Activated naive CD4-positive, alpha-beta T cell treated with anti-CD3 and anti-CD28 coated beads, Interleukin-2, amount 50 U/mL, for 24 hours (primary cell): ENCODE data around the gene UNC13B.
A peak's percentile ranks its signal among the peaks of the same experiment; 100 is the strongest.
"Not testable (repeated sequence)": the region's sequence is repeated elsewhere in the genome, so short reads cannot be mapped to it uniquely, and the experiment has no call there.

Experiments used
- H3K27ac Mint-ChIP-seq: one replicate; pipeline ENCODE4 v1.8.0; 2021; ENCODE audit warnings: mild to moderate bottlenecking, mixed read lengths
- H3K27me3 Mint-ChIP-seq: one replicate; pipeline ENCODE4 v1.8.0; 2021; ENCODE audit warnings: mixed read lengths
- H3K36me3 Mint-ChIP-seq: one replicate; pipeline ENCODE4 v1.8.0; 2021; ENCODE audit warnings: mixed read lengths
- H3K4me1 Mint-ChIP-seq: one replicate; pipeline ENCODE4 v1.8.0; 2021; ENCODE audit warnings: mixed read lengths
- H3K4me3 Mint-ChIP-seq: one replicate; pipeline ENCODE4 v1.8.0; 2021; ENCODE audit warnings: mild to moderate bottlenecking, mixed read lengths
- H3K9me3 Mint-ChIP-seq: one replicate; pipeline ENCODE4 v1.8.0; 2021; ENCODE audit warnings: mixed read lengths

Gene UNC13B

DNA sequence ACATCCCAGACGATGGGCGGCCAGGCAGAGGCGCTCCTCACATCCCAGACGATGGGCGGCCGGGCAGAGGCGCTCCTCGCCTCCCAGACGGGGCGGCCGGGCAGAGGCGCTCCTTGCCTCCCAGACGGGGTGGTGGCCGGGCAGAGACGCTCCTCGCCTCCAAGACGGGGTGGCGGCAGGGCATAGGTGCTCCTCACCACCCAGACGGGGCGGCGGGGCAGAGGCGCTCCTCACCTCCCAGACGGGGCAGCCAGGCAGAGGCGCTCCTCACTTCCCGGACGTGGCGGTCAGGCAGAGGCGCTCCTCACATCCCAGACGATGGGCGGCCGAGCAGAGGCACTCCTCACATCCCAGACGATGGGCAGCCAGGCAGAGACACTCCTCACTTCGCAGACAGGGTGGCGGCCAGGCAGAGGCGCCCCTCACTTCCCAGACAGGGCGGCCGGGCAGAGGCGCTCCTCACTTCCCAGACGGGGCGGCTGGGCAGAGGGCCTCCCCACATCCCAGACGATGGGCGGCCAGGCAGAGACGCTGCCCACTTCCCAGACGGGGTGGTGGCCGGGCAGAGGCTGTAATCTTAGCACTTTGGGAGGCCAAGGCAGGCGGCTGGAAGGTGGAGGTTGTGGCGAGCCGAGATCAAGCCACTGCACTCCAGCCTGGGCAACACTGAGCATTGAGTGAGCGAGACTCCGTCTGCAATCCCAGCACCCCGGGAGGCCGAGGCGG is 22.1 kb downstream of the UNC13B start:
- not testable (repeated sequence) for H3K4me1 Mint-ChIP-seq, H3K27ac Mint-ChIP-seq, H3K9me3 Mint-ChIP-seq

DNA sequence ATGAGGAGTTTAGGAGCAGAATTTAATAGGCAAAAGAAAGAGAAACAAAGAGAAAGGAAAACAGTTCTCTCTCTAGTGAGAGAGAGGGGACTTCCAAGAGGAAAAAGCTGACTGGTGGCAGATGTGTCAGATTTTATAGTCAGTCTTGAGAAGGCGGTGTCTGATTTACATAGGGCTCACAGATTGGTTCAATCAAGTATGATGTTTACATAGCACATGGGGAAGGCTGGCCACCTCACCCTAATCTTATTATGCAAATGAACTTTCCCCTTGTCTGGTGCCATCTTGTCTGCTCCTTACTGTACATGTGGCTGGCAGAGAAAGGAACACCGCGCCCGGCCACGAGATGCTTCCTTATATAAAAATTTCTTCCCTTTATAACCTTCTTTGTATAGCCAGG is 24.7 kb downstream of the UNC13B start:
- no peaks in the 10 kb centered on the region for H3K4me1 Mint-ChIP-seq
- peaks cover 2% of the 10 kb centered on the region for H3K27me3 Mint-ChIP-seq
- peaks cover 2% of the 10 kb centered on the region for H3K9me3 Mint-ChIP-seq
- H3K4me3 Mint-ChIP-seq = no peak overlapping the region
- peaks cover 3% of the 10 kb centered on the region for H3K36me3 Mint-ChIP-seq
- H3K27ac Mint-ChIP-seq = no peak overlapping the region

More for the DNA sequence above, 22.1 kb downstream of the UNC13B start:
- H3K4me3 Mint-ChIP-seq, H3K36me3 Mint-ChIP-seq, H3K27me3 Mint-ChIP-seq: not testable (repeated sequence)

DNA sequence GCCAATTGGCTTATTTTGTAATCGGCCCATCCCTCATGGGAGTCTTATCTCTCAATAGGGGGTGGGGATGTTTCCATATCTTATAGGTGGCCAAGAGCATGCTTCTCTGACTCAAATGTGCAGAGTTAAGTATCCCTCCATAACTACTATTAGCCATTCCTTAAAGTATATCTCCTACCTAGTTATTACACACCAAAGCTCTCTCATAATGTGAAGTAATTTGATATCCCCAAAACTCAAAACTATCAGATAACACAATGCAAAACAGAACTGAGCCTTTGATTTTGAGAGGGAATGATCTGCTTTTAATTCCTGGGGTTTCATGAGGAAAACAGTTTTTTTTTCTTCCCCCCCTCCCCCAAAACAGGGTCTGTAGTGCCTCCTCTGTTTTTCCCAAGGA is 28.4 kb downstream of the UNC13B start:
- H3K36me3 Mint-ChIP-seq = peaks cover 11% of the 10 kb centered on the region
- H3K9me3 Mint-ChIP-seq = peaks cover 6% of the 10 kb centered on the region
- no peaks in the 10 kb centered on the region for H3K4me1 Mint-ChIP-seq
- no peak overlapping the region for H3K27ac Mint-ChIP-seq
- peaks cover 3% of the 10 kb centered on the region for H3K27me3 Mint-ChIP-seq
- no peak overlapping the region for H3K4me3 Mint-ChIP-seq

DNA sequence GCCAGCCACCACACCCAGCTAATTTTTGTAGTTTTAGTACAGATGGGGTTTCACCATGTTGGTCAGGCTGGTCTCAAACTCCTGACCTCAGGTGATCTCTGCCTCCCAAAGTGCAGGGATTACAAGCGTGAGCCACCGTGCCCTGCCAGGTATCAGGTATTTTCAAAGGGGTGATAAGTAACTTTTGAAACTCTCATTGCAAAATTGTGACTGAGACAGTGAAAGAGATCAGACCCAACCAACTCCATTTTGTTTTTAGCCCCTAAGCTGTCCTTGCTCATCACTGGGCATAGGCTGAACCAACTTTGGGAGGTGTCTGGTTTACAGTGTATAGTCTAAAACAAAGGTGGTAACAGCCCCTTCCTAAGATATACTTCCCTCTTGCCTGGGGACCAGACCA is 29.3 kb downstream of the UNC13B start:
- no peaks in the 10 kb centered on the region for H3K4me1 Mint-ChIP-seq
- H3K4me3 Mint-ChIP-seq = no peak overlapping the region
- H3K9me3 Mint-ChIP-seq = peaks cover 6% of the 10 kb centered on the region
- H3K27me3 Mint-ChIP-seq = peaks cover 3% of the 10 kb centered on the region
- H3K27ac Mint-ChIP-seq = no peak overlapping the region
- peaks cover 11% of the 10 kb centered on the region for H3K36me3 Mint-ChIP-seq

DNA sequence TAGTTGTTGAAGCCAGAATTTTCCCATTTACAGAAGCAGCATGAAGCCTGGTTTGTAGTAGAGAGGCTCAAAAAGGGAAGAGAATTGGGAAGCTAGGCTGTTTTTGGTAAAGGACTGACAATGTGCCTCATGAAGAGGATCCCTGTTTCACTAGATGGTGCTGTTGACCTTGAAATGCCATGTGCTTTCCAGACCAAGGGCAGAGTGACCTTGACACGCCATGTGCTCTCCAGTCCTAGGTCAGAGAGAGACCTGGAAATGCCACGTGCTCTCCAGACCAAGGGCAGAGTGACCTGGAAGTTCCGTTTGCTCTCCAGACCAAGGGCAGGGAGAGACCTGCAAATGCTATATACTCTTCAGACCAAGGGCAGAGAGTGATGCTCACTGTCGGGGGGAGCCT is 32.0 kb downstream of the UNC13B start:
- Mint-ChIP-seq H3K27ac (no peak overlapping the region), H3K9me3 (peaks cover 6% of the 10 kb centered on the region), H3K4me3 (no peak overlapping the region), H3K4me1 (no peaks in the 10 kb centered on the region), H3K27me3 (peaks cover 3% of the 10 kb centered on the region), H3K36me3 (peaks cover 11% of the 10 kb centered on the region)

DNA sequence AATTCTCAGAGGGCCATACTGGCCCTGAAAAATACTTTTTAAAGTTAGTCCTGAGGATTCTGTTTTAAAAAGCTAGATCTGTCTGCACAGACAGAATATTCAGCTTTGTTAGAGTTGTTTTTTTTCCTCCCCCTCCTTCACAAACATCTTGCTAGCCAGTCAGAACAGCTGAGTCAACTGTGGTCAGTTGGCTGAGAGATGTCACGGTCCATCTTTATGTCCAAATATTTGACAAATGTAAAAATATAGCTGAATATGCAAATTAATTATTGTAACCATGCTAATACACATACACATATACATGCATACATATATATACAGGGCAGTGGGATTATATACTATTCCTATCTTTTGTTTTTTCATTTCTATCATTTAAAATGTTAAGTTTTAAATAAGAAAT is 33.9 kb downstream of the UNC13B start:
- H3K36me3 Mint-ChIP-seq = peaks cover 11% of the 10 kb centered on the region
- H3K4me1 Mint-ChIP-seq = no peaks in the 10 kb centered on the region
- H3K9me3 Mint-ChIP-seq = peaks cover 6% of the 10 kb centered on the region
- H3K27ac Mint-ChIP-seq = no peak overlapping the region
- H3K27me3 Mint-ChIP-seq = peaks cover 3% of the 10 kb centered on the region
- H3K4me3 Mint-ChIP-seq = no peak overlapping the region

DNA sequence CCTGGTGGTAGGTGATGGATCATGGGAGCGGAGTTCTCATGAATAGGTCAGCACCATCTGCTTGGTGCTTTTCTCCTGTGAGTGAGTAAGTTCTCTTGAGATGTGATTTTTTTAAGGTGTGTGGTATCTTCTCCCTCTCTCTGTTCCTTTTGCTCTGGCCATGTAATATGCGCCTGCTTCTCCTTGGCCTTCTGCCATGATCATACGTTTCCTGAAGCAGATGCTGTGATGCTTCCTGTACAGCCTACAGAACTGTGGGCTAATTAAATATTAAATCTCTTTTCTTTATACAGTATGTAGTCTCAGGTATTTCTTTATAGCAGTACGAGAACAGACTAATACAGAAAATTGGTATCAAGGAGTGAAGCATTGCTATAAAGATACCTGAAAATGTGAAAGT is 36.4 kb downstream of the UNC13B start:
- no peak overlapping the region for H3K27ac Mint-ChIP-seq
- H3K27me3 Mint-ChIP-seq = peaks cover 7% of the 10 kb centered on the region
- H3K9me3 Mint-ChIP-seq = peaks cover 7% of the 10 kb centered on the region
- peaks cover 4% of the 10 kb centered on the region for H3K36me3 Mint-ChIP-seq
- no peaks in the 10 kb centered on the region for H3K4me1 Mint-ChIP-seq
- no peak overlapping the region for H3K4me3 Mint-ChIP-seq

DNA sequence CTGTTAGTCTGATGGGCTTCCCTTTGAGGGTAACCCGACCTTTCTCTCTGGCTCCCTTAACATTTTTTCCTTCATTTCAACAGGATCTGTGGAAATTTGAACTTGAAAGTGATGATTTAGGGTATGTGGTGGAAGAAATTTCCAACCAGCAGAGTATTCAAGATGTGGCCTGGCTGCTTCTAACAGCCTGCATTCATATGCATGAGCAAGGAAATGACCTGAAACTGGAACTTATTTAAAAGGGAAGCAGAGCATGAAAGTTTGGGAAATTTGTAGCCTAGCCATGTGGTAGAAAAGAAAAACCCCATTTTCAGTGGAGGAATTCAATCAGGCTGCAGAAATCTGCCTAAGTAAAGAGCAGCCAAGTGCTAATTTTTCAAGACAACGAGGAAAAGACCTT is 41.7 kb downstream of the UNC13B start:
- Mint-ChIP-seq H3K9me3 (peaks cover 7% of the 10 kb centered on the region), H3K27ac (no peak overlapping the region)

DNA sequence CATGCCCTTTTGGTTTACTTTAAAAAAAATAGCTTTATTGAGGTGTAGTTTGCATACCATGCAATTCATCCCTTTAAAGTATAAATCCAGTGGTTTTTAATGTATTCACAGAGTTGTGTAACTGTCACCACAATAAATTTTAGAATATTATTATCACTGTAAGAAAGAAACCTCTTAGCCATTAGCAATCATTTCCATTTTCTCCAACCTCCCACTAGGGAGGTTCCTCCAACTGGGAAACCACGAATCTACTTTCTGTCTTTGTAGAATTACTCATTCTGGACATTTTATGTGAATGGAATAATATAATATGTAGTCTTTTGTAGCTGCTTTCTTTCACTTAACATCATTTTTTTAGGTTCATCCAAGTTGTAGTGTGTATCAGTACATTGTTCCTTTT is 43.5 kb downstream of the UNC13B start:
- H3K36me3 Mint-ChIP-seq = peaks cover 7% of the 10 kb centered on the region
- peaks cover 8% of the 10 kb centered on the region for H3K27me3 Mint-ChIP-seq
- H3K27ac Mint-ChIP-seq = no peak overlapping the region
- H3K4me3 Mint-ChIP-seq = no peak overlapping the region
- H3K9me3 Mint-ChIP-seq = peaks cover 7% of the 10 kb centered on the region
- no peaks in the 10 kb centered on the region for H3K4me1 Mint-ChIP-seq

More for the DNA sequence above, 41.7 kb downstream of the UNC13B start:
- Mint-ChIP-seq H3K36me3 (peaks cover 7% of the 10 kb centered on the region), H3K4me3 (no peak overlapping the region), H3K27me3 (peaks cover 8% of the 10 kb centered on the region), H3K4me1 (no peaks in the 10 kb centered on the region)

DNA sequence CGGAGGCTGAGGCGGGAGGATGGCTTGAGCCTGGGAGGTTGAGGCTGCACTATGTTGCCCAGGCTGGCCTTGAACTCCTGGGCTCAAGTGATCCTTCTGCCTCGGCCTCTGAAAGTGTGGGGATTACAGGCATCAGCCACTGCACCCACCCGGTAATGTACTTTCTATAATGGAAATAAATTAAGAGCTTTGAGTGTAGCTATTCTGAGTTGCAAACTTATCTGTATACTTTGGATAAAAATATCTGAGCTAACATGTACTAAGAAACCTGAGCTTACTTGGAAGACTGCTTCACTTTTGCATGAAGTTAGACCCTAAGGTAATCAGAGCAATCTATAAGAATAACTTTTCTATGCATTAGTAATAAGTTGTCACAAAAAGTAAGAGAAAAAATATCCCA is 50.0 kb downstream of the UNC13B start:
- H3K36me3 Mint-ChIP-seq = no peaks in the 10 kb centered on the region
- no peaks in the 10 kb centered on the region for H3K27me3 Mint-ChIP-seq
- no peaks in the 10 kb centered on the region for H3K4me1 Mint-ChIP-seq
- no peak overlapping the region for H3K4me3 Mint-ChIP-seq
- H3K27ac Mint-ChIP-seq = no peak overlapping the region
- no peaks in the 10 kb centered on the region for H3K9me3 Mint-ChIP-seq

DNA sequence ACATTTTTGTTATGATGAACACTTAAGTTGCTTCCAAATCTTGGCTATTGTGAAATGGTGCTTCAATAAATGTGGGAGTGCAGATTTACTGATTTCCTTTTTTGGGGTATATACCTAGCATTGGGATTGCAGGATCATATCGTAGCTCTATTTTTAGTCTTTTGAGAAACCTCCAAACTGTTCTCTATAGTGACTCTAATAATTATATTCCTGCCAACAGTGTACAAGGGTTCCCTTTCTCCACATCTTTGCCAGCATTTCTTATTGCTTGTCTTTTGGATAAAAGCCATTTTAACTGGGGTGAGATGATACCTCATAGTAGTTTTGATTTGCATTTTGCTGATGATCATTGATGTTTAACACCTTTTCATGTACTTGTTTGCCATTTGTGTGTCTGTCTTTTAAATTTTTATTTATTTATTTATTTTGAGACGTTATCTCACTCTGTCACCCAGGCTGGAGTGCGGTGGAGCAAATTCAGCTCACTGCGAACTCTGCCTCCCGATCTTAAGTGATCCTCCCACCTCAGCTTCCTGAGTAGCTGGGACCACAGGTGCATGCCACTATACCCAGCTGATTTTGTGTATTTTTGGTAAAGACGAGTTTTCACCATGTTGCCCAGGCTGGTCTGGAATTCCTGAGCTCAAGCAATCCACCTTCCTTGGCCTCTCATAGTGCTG is 59.0 kb downstream of the UNC13B start:
- peaks cover 2% of the 10 kb centered on the region for H3K27me3 Mint-ChIP-seq
- no peaks in the 10 kb centered on the region for H3K4me1 Mint-ChIP-seq
- H3K4me3 Mint-ChIP-seq = no peak overlapping the region
- peaks cover 18% of the 10 kb centered on the region for H3K9me3 Mint-ChIP-seq
- no peaks in the 10 kb centered on the region for H3K36me3 Mint-ChIP-seq
- H3K27ac Mint-ChIP-seq = no peak overlapping the region

DNA sequence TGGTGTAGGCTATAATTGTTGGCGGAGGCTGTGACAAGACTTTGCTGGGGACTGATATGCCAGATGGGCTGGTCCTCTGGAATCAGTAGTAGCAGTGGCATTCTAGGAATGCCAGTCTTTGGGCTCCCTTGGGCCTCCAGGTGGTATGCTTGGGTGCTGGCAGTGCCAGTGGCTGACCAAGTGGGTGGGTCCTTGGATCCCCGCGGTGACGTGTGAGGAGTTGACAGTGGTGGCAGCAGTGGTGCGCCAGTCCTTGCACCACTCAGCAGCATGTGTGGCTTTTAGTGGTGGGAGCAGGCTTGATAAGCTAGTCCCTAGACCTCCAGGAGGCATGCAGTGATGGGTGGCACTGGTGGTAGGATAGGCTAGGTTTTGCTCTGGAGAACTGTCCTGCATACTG is 63.9 kb downstream of the UNC13B start:
- Mint-ChIP-seq H3K27me3 (peaks cover 2% of the 10 kb centered on the region), H3K4me3 (no peak overlapping the region), H3K4me1 (no peaks in the 10 kb centered on the region), H3K9me3 (peaks cover 18% of the 10 kb centered on the region), H3K36me3 (no peaks in the 10 kb centered on the region), H3K27ac (peak overlapping the region; percentile 1)

DNA sequence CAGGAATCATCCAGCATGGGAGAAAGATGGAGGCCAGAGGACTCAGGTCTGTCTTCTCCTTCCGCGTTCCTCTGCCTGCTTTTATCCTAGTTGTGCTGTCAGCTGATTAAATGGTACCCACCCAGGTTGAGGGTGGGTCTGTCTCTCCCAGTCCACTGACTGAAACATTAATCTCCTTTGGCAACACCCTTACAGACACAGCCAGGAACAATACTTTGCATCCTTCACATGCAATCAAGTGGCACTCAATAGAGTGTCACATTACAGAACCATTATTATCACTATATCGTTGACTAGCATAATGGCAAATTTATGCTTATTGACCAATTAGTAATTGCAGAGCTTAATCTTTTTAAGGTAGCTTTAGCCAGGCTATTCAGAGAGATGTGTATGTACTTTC is 64.8 kb downstream of the UNC13B start:
- peaks cover 2% of the 10 kb centered on the region for H3K27me3 Mint-ChIP-seq
- H3K27ac Mint-ChIP-seq = no peak overlapping the region
- no peaks in the 10 kb centered on the region for H3K36me3 Mint-ChIP-seq
- peaks cover 18% of the 10 kb centered on the region for H3K9me3 Mint-ChIP-seq
- no peaks in the 10 kb centered on the region for H3K4me1 Mint-ChIP-seq
- H3K4me3 Mint-ChIP-seq = no peak overlapping the region

DNA sequence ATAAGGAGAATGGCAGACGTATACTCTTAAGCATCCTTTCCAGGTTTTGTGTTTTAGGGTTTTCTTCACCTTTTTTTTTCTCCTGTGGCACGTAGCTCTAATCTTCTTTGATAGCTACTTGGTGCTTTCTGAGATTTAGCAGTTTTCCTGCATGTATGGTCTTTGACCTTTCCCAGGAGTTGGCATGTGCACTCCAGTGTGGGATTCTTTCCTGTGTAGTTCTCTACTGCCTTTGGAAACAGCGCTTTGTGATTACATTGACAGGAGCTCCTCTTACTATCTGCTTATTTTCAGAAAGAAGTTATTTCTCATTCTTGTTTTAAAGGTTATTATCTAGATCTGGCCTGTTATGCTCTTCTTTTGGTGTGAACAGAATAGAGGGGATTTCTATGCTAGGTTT is 65.5 kb downstream of the UNC13B start:
- Mint-ChIP-seq H3K4me1 (no peaks in the 10 kb centered on the region), H3K36me3 (no peaks in the 10 kb centered on the region), H3K4me3 (no peak overlapping the region), H3K9me3 (peaks cover 18% of the 10 kb centered on the region), H3K27me3 (peaks cover 2% of the 10 kb centered on the region), H3K27ac (no peak overlapping the region)

DNA sequence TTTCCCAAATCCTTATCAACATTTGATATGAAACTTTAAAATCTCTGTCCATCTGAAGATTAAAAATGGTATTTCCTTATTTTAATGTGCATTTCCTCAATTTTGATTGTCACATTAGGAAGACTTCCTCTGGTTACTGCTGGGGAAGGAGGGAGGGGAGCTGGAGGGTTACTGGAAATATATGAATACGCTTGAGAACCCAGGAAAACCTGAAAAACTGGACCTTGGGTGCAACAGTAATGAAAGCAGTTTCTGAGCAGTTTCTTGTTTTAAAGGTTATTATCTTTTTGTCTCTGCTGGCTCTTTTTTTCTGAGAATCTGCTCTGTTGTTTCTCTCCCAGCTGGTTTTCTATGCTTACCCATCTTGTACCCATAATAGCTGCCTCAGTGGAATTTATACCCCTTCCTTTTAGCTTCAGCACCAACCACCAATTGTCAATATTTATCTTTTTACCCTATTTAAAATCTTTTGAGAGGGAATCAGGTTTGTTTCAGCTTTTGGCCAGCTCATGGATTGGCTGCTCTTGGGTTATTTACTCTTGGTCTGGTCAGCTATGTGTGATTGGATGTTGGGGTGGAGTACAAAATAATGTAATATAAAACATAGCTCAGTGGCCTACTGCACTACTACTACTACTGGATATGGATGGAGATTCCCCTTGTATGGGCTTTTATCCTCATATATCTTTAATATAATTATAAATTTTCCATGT is 67.4 kb downstream of the UNC13B start:
- no peak overlapping the region for H3K4me3 Mint-ChIP-seq
- no peaks in the 10 kb centered on the region for H3K36me3 Mint-ChIP-seq
- peaks cover 2% of the 10 kb centered on the region for H3K9me3 Mint-ChIP-seq

DNA sequence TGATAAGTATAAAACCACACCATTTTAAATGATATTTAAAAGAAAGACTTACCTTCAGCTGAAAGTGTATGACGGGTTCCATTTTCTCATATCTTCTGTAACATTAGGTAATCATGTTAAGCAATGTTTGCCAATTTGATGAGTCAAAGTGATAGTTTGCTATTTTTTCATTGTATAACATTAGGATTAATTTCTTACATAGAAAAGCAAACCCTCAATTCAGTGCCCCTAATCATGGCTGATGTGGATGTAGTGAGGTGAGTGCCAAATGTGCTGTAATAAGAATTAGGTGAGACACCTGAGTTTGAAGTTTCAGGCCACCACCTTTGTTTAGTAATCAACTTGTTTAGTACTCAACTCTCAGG is 68.0 kb downstream of the UNC13B start:
- Mint-ChIP-seq H3K9me3 (no peaks in the 10 kb centered on the region), H3K27me3 (no peaks in the 10 kb centered on the region), H3K27ac (no peak overlapping the region), H3K4me1 (no peaks in the 10 kb centered on the region), H3K36me3 (no peaks in the 10 kb centered on the region), H3K4me3 (no peak overlapping the region)

More for the DNA sequence above, 67.4 kb downstream of the UNC13B start:
- Mint-ChIP-seq H3K27me3 (peaks cover 1% of the 10 kb centered on the region), H3K27ac (no peak overlapping the region), H3K4me1 (no peaks in the 10 kb centered on the region)
